Peyer's patch (tissue), 4 donors: ENCODE results near the gene HPSE2. TPM values are rescaled to one million over a fixed set of nuclear protein-coding genes. Genes with fewer than 3 reads are reported as not detected.

Source experiments
- DNase-seq, 3 donors: peaks; one replicate each; pipeline ENCODE4 v3.0.0-alpha.2; 2017 to 2019
- H3K27ac ChIP-seq, 4 donors: fragments of 200-600 bp; sonication (generic); one replicate each; pipeline ENCODE4 v1.5.1; 2016 to 2019
- H3K27me3 ChIP-seq, 2 donors: fragments of 200-600 bp; sonication (generic); one replicate each; pipeline ENCODE4 v1.5.1; 2019
- H3K36me3 ChIP-seq, 3 donors: fragments of 200-600 bp; sonication (generic); one replicate each; pipeline ENCODE4 v1.5.1; 2016 to 2019
- H3K4me1 ChIP-seq, 4 donors: fragments of 200-600 bp; sonication (generic); one replicate each; pipeline ENCODE4 v1.5.1; 2016 to 2019
- H3K4me3 ChIP-seq, 4 donors: fragments of 200-600 bp; sonication (generic); 1 replicate in 3 of 4; 2 replicates in 1 of 4; pipeline ENCODE4 v1.5.1; 2016 to 2019; ENCODE audit warnings: mild to moderate bottlenecking in 1 of 4
- H3K9me3 ChIP-seq, 4 donors: fragments of 200-600 bp; sonication (generic); one replicate each; pipeline ENCODE4 v1.5.1; 2016 to 2019; ENCODE audit warnings: mild to moderate bottlenecking in 1 of 4
- CTCF ChIP-seq, 6 experiments: fragments of 450-650 bp in 4 of 6; fragments of 200-600 bp in 2 of 6; sonication (generic) in 1 of 6; IDR thresholded peaks; one replicate each; pipeline ENCODE4 v1.5.1; 2017 to 2019; ENCODE audit warnings: antibody characterized with exemption in 6 of 6, mild to moderate bottlenecking in 3 of 6, moderate library complexity in 1 of 6
- POLR2A ChIP-seq, 2 donors: fragments of 450-650 bp; IDR thresholded peaks; one replicate each; pipeline ENCODE4 v1.5.1; 2017; ENCODE audit warnings: antibody characterized with exemption in 2 of 2, mild to moderate bottlenecking in 2 of 2, moderate library complexity in 2 of 2
- total RNA-seq, 4 donors: library from RNA; depleted of rRNA; stranded (reverse); fragments of >200 nt; gene quantifications; one replicate each; pipeline ENCODE4 v1.1.0, GENCODE V29; 2016

HPSE2 gene
- total RNA-seq, 4 donors from 2014 or later, result 3.0 to 15.7 (median 7.4) TPM

GRCh38 chr10:98919899-98920298 lies 315.8 kb downstream of the HPSE2 start:
- Histone ChIP-seq H3K4me3 (no peak overlapping the region), H3K27me3 (no peaks in the 10 kb centered on the region), H3K36me3 (no peaks in the 10 kb centered on the region), H3K27ac (peak overlapping the region in 1 of 4 donors; percentile 8), H3K9me3 (no peaks in the 10 kb centered on the region), H3K4me1 (no peaks in the 10 kb centered on the region)
- no peak for DNase-seq
- no peak for TF ChIP-seq POLR2A (IDR thresholded peaks at IDR 0.05)
- no peak for TF ChIP-seq CTCF (IDR thresholded peaks at IDR 0.05)

GRCh38 chr10:98917828-98918227 lies 317.8 kb downstream of the HPSE2 start:
- no peaks in the 10 kb centered on the region for H3K4me1 ChIP-seq
- TF ChIP-seq CTCF (IDR thresholded peaks at IDR 0.05) (no peak), POLR2A (IDR thresholded peaks at IDR 0.05) (no peak)
- H3K27me3 ChIP-seq, result no peaks in the 10 kb centered on the region
- no peaks in the 10 kb centered on the region for H3K36me3 ChIP-seq
- DNase-seq, result no peak
- no peak overlapping the region for H3K4me3 ChIP-seq
- H3K9me3 ChIP-seq, result no peaks in the 10 kb centered on the region
- no peak overlapping the region for H3K27ac ChIP-seq

DNA sequence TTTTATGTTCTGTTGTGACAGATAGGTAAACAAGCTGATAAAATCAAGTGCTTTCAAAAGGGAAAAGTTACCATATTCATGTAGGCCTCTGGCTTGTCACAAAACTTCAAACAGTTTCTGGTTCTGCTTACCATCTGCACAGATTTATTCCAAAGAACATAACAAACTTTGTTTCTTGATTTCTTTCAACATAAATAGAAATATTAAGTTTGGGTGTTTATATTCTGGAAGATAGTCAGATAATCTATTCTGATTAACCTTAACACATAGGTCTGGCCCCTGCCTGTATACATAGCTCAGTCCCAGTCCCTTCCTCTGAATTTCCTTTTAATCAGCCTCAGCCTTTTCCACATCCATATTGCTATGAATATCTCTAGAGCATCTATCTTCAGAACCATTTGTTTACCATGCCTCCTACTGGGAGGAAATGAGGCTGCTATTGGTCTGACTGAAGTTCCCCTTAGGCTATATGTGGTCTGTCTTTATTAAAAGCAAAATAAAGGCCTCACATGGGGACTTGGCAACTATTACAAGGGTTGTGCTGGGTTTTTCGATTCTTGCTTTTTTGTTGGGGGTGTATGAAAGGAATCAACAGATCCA lies 319.0 kb downstream of the HPSE2 start:
- no peak overlapping the region for H3K4me3 ChIP-seq
- no peaks in the 10 kb centered on the region for H3K4me1 ChIP-seq
- no peaks in the 10 kb centered on the region for H3K9me3 ChIP-seq
- TF ChIP-seq CTCF (IDR thresholded peaks at IDR 0.05) (peak in 1 of 6 experiments; percentile 7), POLR2A (IDR thresholded peaks at IDR 0.05) (no peak)
- no peaks in the 10 kb centered on the region for H3K36me3 ChIP-seq
- DNase-seq, result no peak
- H3K27ac ChIP-seq, result no peak overlapping the region
- no peaks in the 10 kb centered on the region for H3K27me3 ChIP-seq

- no peaks in the 10 kb centered on the region for H3K27me3 ChIP-seq
- H3K36me3 ChIP-seq, result no peaks in the 10 kb centered on the region
- DNase-seq, result no peak
- TF ChIP-seq CTCF (IDR thresholded peaks at IDR 0.05) (no peak), POLR2A (IDR thresholded peaks at IDR 0.05) (no peak)
- no peaks in the 10 kb centered on the region for H3K4me1 ChIP-seq
- no peaks in the 10 kb centered on the region for H3K9me3 ChIP-seq
- H3K27ac ChIP-seq, result no peak overlapping the region
- H3K4me3 ChIP-seq, result no peak overlapping the region
Measured at GRCh38 chr10:98915911-98916310, 319.7 kb downstream of the HPSE2 start.

- H3K4me1 ChIP-seq, result no peaks in the 10 kb centered on the region
- no peak for TF ChIP-seq CTCF (IDR thresholded peaks at IDR 0.05)
- no peak for TF ChIP-seq POLR2A (IDR thresholded peaks at IDR 0.05)
- H3K9me3 ChIP-seq, result no peaks in the 10 kb centered on the region
- H3K4me3 ChIP-seq, result no peak overlapping the region
- no peak overlapping the region for H3K27ac ChIP-seq
- H3K27me3 ChIP-seq, result no peaks in the 10 kb centered on the region
- H3K36me3 ChIP-seq, result no peaks in the 10 kb centered on the region
- DNase-seq, result no peak
Measured at GRCh38 chr10:98910546-98910945, 325.1 kb downstream of the HPSE2 start.

DNA sequence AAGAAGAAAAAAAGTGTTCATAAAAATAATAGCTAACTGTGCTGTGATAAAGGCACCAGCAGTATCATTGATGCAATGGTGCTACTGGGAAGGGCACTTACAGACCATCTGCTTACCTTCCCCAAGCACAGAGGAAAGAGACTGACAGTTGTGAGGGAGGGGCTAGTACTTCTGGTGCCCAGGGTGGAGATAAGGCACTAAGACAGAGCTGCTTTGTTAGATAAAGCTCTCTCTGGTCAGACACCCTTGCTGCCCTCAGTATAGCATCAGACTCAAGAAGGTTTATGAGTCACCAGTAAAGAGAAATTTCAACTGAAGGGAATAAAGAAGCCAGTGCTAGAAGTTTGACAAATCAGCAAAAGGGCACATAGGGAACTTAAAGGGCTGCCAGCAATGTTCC lies 325.6 kb downstream of the HPSE2 start:
- Histone ChIP-seq H3K27ac (no peak overlapping the region), H3K4me3 (no peak overlapping the region), H3K9me3 (no peaks in the 10 kb centered on the region), H3K27me3 (no peaks in the 10 kb centered on the region), H3K36me3 (no peaks in the 10 kb centered on the region), H3K4me1 (no peaks in the 10 kb centered on the region)
- DNase-seq, result no peak
- TF ChIP-seq CTCF (IDR thresholded peaks at IDR 0.05) (no peak), POLR2A (IDR thresholded peaks at IDR 0.05) (no peak)
